HCT116 (cell line): ENCODE results near the gene S1PR4. TPM values are rescaled to one million over a fixed set of nuclear protein-coding genes. Genes with fewer than 3 reads are reported as not detected.
"Not testable (repeated sequence)": the region's sequence is repeated elsewhere in the genome, so short reads cannot be mapped to it uniquely, and the experiment has no call there.

Source experiments
- ATAC-seq: fragments of 200-7000 bp; cut with Tn5 transposase; 2 replicates; pipeline ENCODE4 v1.9.1; 2020; ENCODE audit warnings: mild to moderate bottlenecking, moderate library complexity
- BruUV-seq: library from RNA; stranded (reverse); fragments of 400-500 nt; replicated peaks from 2 replicates; lab custom pipeline; 2021; lab: Mats Ljungman, UMichigan
- CTCF ChIA-PET: fragments of 300-600 bp; sonication (Branson Sonifier 250); formaldehyde crosslinking; loops from one replicate; lab custom pipeline; 2021; ENCODE audit warnings: antibody characterized with exemption; lab: Charles Lee
- POLR2A ChIA-PET: fragments of 300-600, 350-600 bp; sonication (Branson Sonifier 250); formaldehyde crosslinking; loops from one replicate; lab custom pipeline; 2021; ENCODE audit warnings: antibody characterized with exemption; lab: Charles Lee
- RAD21 ChIA-PET, 2 experiments: fragments of 300-600 bp; sonication (Branson Sonifier 250); formaldehyde crosslinking; loops; one replicate each; lab custom pipeline; 2023; ENCODE audit warnings: low total read pairs in 2 of 2; ENCODE audit not compliant: uncharacterized antibody in 2 of 2, unreplicated experiment in 2 of 2, low non-redundant PET in 1 of 2; lab: Charles Lee
- DNase-seq: peaks from one replicate; pipeline ENCODE4 v3.0.0-alpha.2; 2010; ENCODE audit warnings: low read depth, low spot score
- H2AFZ ChIP-seq: fragments of 200-600 bp; shearing (Covaris generic), sonication (generic); 2 replicates; pipeline ENCODE4 v1.6.1; 2017; ENCODE audit warnings: low read depth, mixed run types, mixed read lengths, antibody characterized with exemption, low read length; ENCODE audit not compliant: poor library complexity, severe bottlenecking
- H3K27ac ChIP-seq: 2 replicates; pipeline ENCODE4 v1.5.1; 2012; ENCODE audit warnings: low read depth, low read length
- H3K27me3 ChIP-seq: fragments of 200-600 bp; sonication (generic); 2 replicates; pipeline ENCODE4 v1.6.1; 2016; ENCODE audit warnings: mixed run types, low read length, mixed read lengths; ENCODE audit not compliant: insufficient read depth
- H3K36me3 ChIP-seq, 2 experiments: fragments of 200-500 bp in 1 of 2; fragments of 200-600 bp in 1 of 2; sonication (Bioruptor generic) in 1 of 2; sonication (generic) in 1 of 2; 2 replicates each; pipeline versions ENCODE4 v1.5.1 to v1.6.1; 2014 to 2016; ENCODE audit warnings: low read length in 2 of 2, inconsistent platforms in 1 of 2, mixed read lengths in 1 of 2, mixed run types in 1 of 2; ENCODE audit not compliant: insufficient read depth in 2 of 2, control insufficient read depth in 1 of 2
- H3K4me1 ChIP-seq, 2 experiments: fragments of 200-600 bp in 1 of 2; sonication (generic) in 1 of 2; 2 replicates each; pipeline versions ENCODE4 v1.5.1 to v1.6.1; 2012 to 2017; ENCODE audit warnings: low read length in 2 of 2, inconsistent platforms in 1 of 2, mild to moderate bottlenecking in 1 of 2, mixed read lengths in 1 of 2, mixed run types in 1 of 2, moderate library complexity in 1 of 2; ENCODE audit not compliant: insufficient read depth in 2 of 2, control insufficient read depth in 1 of 2
- H3K4me2 ChIP-seq: fragments of 200-600 bp; sonication (generic); 2 replicates; pipeline ENCODE4 v1.6.1; 2017; ENCODE audit warnings: mixed run types, low read length, mixed read lengths
- H3K4me3 ChIP-seq, 2 experiments: fragments of 200-600 bp in 1 of 2; sonication (generic) in 1 of 2; replicated peaks in 1 of 2; 2 replicates each; pipeline ENCODE4 v1.5.1; 2011 to 2016; ENCODE audit warnings: low read length in 2 of 2, control low read depth in 1 of 2, low read depth in 1 of 2, mild to moderate bottlenecking in 1 of 2, mixed read lengths in 1 of 2, mixed run types in 1 of 2
- H3K79me2 ChIP-seq: fragments of 200-600 bp; sonication (generic); 2 replicates; pipeline ENCODE4 v1.6.1; 2017; ENCODE audit warnings: mild to moderate bottlenecking, mixed run types, low read length, moderate library complexity, mixed read lengths; ENCODE audit not compliant: insufficient read depth
- H3K9ac ChIP-seq: fragments of 200-600 bp; sonication (generic); 2 replicates; pipeline ENCODE4 v1.6.1; 2016; ENCODE audit warnings: low read length, mixed read lengths
- H3K9me2 ChIP-seq: fragments of 200-600 bp; sonication (generic), shearing (Covaris generic); 2 replicates; pipeline ENCODE4 v1.6.1; 2017; ENCODE audit warnings: mixed run types, mild to moderate bottlenecking, moderate library complexity; ENCODE audit not compliant: insufficient read depth
- H3K9me3 ChIP-seq, 2 experiments: fragments of 200-500 bp in 1 of 2; fragments of 200-600 bp in 1 of 2; sonication (Bioruptor generic) in 1 of 2; sonication (generic) in 1 of 2; 2 replicates each; pipeline ENCODE4 v1.6.1; 2014 to 2017; ENCODE audit warnings: low read length in 2 of 2, mixed read lengths in 2 of 2, inconsistent platforms in 1 of 2, low read depth in 1 of 2, mild to moderate bottlenecking in 1 of 2, mixed run types in 1 of 2, moderate library complexity in 1 of 2; ENCODE audit not compliant: control insufficient read depth in 1 of 2, insufficient read depth in 1 of 2
- H4K20me1 ChIP-seq: fragments of 200-600 bp; sonication (generic), shearing (Covaris generic); 2 replicates; pipeline ENCODE4 v1.6.1; 2017; ENCODE audit warnings: mixed run types, mild to moderate bottlenecking, moderate library complexity; ENCODE audit not compliant: insufficient read depth
- CBX3 ChIP-seq: IDR thresholded peaks from 2 replicates; pipeline ENCODE4 v1.6.1; 2012; ENCODE audit warnings: low read depth
- EGR1 ChIP-seq: IDR thresholded peaks from 2 replicates; pipeline ENCODE4 v1.6.1; 2012; ENCODE audit warnings: low read depth
- FOSL1 ChIP-seq: IDR thresholded peaks from 2 replicates; pipeline ENCODE4 v1.6.1; 2012; ENCODE audit warnings: low read depth
- JUND ChIP-seq: IDR thresholded peaks from 2 replicates; pipeline ENCODE4 v1.6.1; 2012
- POLR2A ChIP-seq: IDR thresholded peaks from 2 replicates; pipeline ENCODE4 v1.7.0; 2011; ENCODE audit warnings: borderline replicate concordance; ENCODE audit not compliant: insufficient read depth, insufficient read length; ENCODE audit errors: extremely low read depth
- POLR2AphosphoS5 ChIP-seq: IDR thresholded peaks from 2 replicates; pipeline ENCODE4 v1.6.1; 2011; ENCODE audit warnings: mild to moderate bottlenecking, low read depth, low read length, moderate library complexity
- YY1 ChIP-seq: IDR thresholded peaks from 2 replicates; pipeline ENCODE4 v1.6.1; 2011; ENCODE audit warnings: low read length, low read depth, moderate library complexity, mild to moderate bottlenecking; ENCODE audit not compliant: insufficient replicate concordance; ENCODE audit errors: extremely low read depth
- ZFX ChIP-seq: fragments of 450-650 bp; IDR thresholded peaks from 2 replicates; pipeline ENCODE4 v1.6.1; 2017
- intact Hi-C: fragments of 100-400 bp; cut with micrococcal nuclease; formaldehyde crosslinking; loops from 2 replicates; pipeline ENCODE4 v1.10.0; 2022
- total RNA-seq: library from RNA; stranded (reverse); gene quantifications from one replicate; pipeline ENCODE4 v1.2.1, GENCODE V29; 2021; ENCODE audit not compliant: unreplicated experiment

The S1PR4 gene
- total RNA-seq, 1 experiment from 2014 or later, result 0.71 TPM

GRCh38 chr19:3153286-3154230 lies 25.0 kb upstream of the S1PR4 start:
- no peak for ATAC-seq
- ChIA-PET RAD21 (no interaction called here), POLR2A (no interaction called here)
- no peak overlapping the region for H3K4me2 ChIP-seq
- H3K4me1 ChIP-seq, result peaks cover 0 to 10% of the 10 kb centered on the region in 2 experiments; a peak in 3 of 4 replicates
- intact Hi-C loops, result no loop called here
- DNase-seq, result no peak
- H3K9ac ChIP-seq, result no peak overlapping the region
- TF ChIP-seq FOSL1 (no peak), YY1 (no peak), POLR2AphosphoS5 (no peak), POLR2A (no peak), ZFX (no peak), EGR1 (no peak), CBX3 (no peak), JUND (no peak)
- TF ChIP-seq, all 23 proteins: peak for 0
- BruUV-seq, result no TSS peak
- Histone ChIP-seq H3K79me2 (no peaks in the 10 kb centered on the region), H3K36me3 (no peaks in the 10 kb centered on the region), H3K9me3 (no peaks in the 10 kb centered on the region), H3K27me3 (no peaks in the 10 kb centered on the region), H4K20me1 (no peaks in the 10 kb centered on the region), H3K27ac (no peak overlapping the region), H2AFZ (no peak overlapping the region), H3K9me2 (no peaks in the 10 kb centered on the region), H3K4me3 (no peak overlapping the region)
- CTCF ChIA-PET, result no interaction called here

GRCh38 chr19:3154447-3154846 lies 24.1 kb upstream of the S1PR4 start:
- H3K9ac ChIP-seq, CTCF ChIA-PET, RAD21 ChIA-PET, BruUV-seq, H3K4me3 ChIP-seq, H4K20me1 ChIP-seq, H3K27me3 ChIP-seq, DNase-seq, POLR2A ChIA-PET, ATAC-seq, H3K9me3 ChIP-seq, intact Hi-C loops, H3K4me1 ChIP-seq, H3K27ac ChIP-seq, H3K9me2 ChIP-seq, H3K4me2 ChIP-seq, H3K36me3 ChIP-seq, H2AFZ ChIP-seq, H3K79me2 ChIP-seq: not testable (repeated sequence)
